GM10266 (cell line): ENCODE data around the gene LRRC42.
"Not testable (repeated sequence)": the region's sequence is repeated elsewhere in the genome, so short reads cannot be mapped to it uniquely, and the experiment has no call there.

Experiments used
- DNase-seq: peaks from one replicate; pipeline ENCODE4 v3.0.0; 2012; ENCODE audit errors: extremely low spot score
- TF ChIP-seq, protein P1 (sequence below): IDR thresholded peaks from 2 replicates; pipeline ENCODE4 v1.5.1; 2012; ENCODE audit warnings: mild to moderate bottlenecking, low read depth; ENCODE audit not compliant: control insufficient read depth, insufficient read depth; ENCODE audit errors: missing control alignments

LRRC42 gene

DNA sequence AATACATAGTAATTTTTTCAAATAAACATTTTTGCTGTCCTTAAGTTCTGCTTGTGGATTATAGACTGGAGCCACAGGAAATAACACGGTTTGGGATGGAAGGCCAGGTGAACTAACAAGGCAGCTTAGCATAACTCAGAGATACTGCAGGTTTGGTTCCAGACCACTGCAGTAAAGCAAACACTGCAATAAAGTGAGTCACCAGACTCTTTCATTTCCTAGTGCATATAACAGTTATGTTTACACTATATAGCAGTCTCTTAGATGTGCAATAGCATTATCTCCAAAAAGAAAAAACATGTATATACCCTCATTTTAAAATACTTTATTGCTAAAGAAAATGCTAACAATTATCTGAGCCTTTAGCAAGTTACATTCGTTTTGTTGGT is 22.0 kb downstream of the LRRC42 start:
- no peak for DNase-seq
- TF ChIP-seq, protein P1, sequence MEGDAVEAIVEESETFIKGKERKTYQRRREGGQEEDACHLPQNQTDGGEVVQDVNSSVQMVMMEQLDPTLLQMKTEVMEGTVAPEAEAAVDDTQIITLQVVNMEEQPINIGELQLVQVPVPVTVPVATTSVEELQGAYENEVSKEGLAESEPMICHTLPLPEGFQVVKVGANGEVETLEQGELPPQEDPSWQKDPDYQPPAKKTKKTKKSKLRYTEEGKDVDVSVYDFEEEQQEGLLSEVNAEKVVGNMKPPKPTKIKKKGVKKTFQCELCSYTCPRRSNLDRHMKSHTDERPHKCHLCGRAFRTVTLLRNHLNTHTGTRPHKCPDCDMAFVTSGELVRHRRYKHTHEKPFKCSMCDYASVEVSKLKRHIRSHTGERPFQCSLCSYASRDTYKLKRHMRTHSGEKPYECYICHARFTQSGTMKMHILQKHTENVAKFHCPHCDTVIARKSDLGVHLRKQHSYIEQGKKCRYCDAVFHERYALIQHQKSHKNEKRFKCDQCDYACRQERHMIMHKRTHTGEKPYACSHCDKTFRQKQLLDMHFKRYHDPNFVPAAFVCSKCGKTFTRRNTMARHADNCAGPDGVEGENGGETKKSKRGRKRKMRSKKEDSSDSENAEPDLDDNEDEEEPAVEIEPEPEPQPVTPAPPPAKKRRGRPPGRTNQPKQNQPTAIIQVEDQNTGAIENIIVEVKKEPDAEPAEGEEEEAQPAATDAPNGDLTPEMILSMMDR: no peak

DNA sequence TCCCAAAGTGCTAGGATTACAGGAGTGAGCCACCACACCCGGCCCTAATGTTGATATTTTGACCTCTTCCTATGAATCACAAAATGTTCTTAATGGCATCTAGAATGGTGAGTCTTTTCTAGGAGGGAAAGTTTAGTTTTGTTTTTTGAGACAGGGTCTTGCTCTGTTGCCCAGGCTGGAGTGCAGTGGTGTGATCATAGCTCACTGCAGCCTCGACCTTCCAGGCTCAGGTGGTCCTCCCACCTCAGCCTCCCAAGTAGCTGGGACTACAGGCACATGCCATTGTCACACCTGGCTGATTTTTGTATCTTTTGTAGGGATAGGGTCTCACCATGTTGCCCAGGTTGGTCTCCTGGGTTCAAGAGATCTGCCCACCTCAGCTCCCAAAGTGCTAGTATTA is 23.2 kb downstream of the LRRC42 start:
- not testable (repeated sequence) for DNase-seq

DNA sequence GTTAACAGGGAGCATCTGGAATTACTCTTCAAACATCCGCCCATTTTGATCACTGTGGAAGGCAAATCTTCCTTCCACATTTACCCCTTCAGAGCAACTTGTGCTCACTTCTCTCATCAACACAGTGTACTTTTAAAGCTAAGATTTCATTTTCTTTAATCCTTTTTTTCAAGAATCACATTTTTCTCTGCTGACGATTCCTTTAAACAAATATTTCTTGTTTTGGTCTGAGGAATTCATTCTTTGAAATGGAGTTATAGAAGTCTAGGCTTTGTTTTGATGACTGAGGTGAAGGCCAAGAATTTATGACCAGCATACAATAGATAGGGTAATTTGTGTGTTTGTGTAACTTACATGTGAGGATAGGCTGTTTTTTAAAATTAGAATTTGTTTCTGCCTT is 25.6 kb downstream of the LRRC42 start:
- TF ChIP-seq, protein P1: no peak
- DNase-seq: no peak

DNA sequence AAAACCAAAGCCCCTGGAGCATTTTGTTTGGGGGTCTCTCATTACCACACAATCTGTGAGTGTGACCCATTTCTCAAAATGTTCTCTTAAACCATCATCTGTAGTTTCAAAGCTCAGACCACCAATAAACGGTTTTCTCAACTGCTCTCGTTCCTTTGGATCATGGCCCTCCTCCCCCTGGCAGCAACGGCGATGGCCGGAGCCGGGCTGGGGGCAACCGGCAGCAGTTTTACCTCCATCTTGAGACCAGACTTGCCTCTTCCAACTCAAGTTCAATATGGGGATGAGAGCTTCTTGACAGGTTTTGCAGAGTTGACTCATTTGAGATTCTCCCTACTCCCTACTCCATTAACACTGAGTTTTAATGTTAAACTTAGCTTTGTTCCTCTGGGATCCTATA is 29.7 kb downstream of the LRRC42 start:
- no peak for DNase-seq
- TF ChIP-seq, protein P1: no peak

DNA sequence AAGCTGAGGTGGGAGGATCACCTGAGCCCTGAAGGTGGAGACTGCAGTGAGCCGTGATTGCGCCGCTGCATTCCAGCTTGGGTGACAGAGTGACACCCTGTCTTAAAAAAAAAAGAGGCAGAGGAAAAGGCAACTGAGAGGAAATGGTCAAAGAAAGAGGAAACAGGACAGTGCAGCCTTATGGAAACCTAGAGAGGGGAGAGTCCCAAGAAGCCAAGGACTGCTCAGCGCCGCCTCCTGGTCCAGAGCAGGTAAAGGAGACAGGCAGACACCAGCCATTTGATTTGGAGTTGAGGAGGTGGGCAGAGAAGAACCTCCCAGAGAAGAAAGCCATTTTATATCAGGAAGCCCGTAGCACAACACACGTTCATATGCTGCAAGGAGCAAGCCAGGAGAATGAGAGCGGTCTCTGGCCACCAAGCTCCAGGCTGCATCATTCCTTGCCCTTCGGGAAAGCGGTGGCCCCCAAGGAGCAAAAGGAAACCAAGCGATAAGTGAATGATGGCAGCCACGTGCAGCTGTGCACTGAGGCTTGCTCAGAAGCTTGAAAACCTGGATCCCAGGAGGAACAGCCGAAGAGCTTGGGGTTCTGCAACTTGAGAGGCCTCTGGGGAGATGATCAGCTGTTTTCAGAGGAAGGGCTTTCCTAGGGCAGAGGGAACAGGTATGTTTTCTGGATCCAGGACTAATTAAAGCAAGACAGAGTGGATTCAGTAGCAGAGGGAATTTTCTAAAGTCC is 33.7 kb downstream of the LRRC42 start:
- TF ChIP-seq, protein P1: no peak
- DNase-seq: no peak

DNA sequence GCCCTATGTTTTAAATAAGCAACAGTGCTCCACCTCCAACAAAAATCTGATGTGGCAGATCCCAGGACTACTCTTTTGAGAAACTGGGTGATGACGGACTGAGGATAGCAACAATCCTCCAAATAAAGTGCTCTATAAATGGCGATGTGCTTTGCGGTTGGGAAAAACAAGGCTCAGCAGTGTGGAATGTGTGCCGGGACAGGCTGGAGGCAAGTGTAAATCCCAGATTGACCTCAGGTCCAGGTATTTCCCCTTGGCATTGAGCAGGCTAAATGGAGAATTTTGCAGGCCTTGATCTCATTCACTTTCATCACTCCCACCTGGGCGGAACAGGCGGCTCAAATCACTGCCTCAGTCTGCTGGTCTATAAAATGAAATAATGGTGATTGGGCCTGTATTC is 35.1 kb downstream of the LRRC42 start:
- TF ChIP-seq, protein P1: no peak

DNA sequence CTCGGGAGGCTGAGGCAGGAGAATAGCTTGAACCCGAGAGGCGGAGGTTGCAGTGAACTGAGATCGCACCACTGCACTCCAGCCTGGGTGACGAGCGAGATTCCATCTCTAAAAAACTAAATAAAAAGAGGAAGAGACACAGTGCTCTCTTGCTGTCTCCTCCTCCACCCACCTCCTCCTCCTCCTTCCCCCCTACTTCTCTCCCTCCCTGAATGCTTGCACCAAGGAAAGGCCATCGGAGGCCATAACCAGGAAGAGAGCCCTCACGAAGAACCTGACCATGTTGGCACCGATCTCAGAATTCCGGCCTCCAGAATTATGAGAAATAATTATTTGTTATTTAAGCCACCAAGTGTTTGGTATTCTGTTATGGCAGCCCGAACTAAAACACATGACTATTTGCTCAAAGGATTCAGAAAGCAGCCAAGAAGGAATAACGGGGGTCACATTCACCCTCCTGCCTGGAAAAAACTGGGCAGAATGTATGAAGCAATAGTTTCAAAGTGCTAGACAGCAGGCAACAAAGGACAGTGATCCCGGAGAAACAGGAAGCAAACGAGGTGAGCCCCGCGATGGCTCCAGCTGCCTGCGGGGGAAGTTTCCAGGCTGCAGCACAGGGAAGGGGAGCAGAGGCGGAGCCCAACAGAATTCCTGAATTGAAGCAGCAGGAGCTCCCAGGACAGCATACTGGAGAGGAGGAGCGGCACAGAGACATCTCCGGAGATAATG is 36.0 kb downstream of the LRRC42 start:
- DNase-seq: no peak
- TF ChIP-seq, protein P1: no peak

More for the DNA sequence above, 35.1 kb downstream of the LRRC42 start:
- DNase-seq: no peak

DNA sequence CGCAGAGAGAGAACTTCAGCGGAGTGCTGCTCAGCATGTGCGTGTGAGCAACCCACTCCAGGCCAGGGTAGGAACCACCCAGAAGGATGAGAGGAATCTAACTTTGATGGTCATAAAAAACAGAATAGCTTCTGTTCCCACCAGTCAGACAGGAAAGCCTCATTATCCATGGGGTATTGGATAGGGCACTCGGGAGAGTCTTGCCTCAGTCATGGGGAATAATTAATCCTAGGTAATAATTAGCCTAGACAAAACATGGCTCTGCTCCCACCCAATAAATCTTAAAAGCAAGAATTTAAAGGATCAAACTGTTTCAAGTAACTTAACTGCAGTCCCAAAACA is 36.6 kb downstream of the LRRC42 start:
- TF ChIP-seq, protein P1: no peak
- DNase-seq: no peak
